ENCODE measurements around the gene WDR27. TPM values are rescaled to one million over a fixed set of nuclear protein-coding genes. Genes with fewer than 3 reads are reported as not detected.

WDR27 gene
- total RNA-seq, 1 experiment from 2014 or later: 25.1 TPM

- DNase-seq (ENCODE audit: low read depth): no peak
Measured at GRCh38 chr6:169407325-169407724, 294.5 kb downstream of the WDR27 start.

Other genes starting within 250 kb of the WDR27 start
- 61.0 and 66.6 TPM in 2 replicates for gene C6orf120, start 97 bp upstream of the WDR27 start, total RNA-seq (2014; rRNA removed)
- gene PHF10, start 22.5 kb upstream of the WDR27 start, total RNA-seq (2014; rRNA removed): 13.4 and 19.3 TPM in 2 replicates
- gene DYNLT2, start 49.5 kb upstream of the WDR27 start, total RNA-seq (2014; rRNA removed): 0.77 and 1.9 TPM in 2 replicates
- 15.2 and 27.6 TPM in 2 replicates for gene ERMARD, start 49.6 kb upstream of the WDR27 start, total RNA-seq (2014; rRNA removed)

Measured in LHCN-M2 (cell line).